Thoracic aorta (tissue), 2 donors: Measurements from ENCODE around the gene ANKRD37. TPM values are rescaled to one million over a fixed set of nuclear protein-coding genes. Genes with fewer than 3 reads are reported as not detected.

ENCODE experiments used
- ATAC-seq: fragments of 150-250 bp; one replicate; pipeline ENCODE4 v1.8.0; 2017; ENCODE audit warnings: low read depth; ENCODE audit not compliant: insufficient number of reproducible peaks, low FRiP score
- DNase-seq: peaks from one replicate; pipeline ENCODE4 v3.0.0-alpha.2; 2020; ENCODE audit warnings: low spot score
- H3K27ac ChIP-seq, 2 donors: fragments of 200-600 bp; sonication (generic); 1 replicate in 1 of 2; 2 replicates in 1 of 2; pipeline ENCODE4 v1.5.1; 2016; ENCODE audit warnings: mild to moderate bottlenecking in 2 of 2, moderate library complexity in 2 of 2
- H3K27me3 ChIP-seq: fragments of 200-600 bp; sonication (generic); replicated peaks from 2 replicates; pipeline ENCODE4 v1.6.0; 2016; ENCODE audit warnings: mild to moderate bottlenecking; ENCODE audit not compliant: insufficient read depth
- H3K36me3 ChIP-seq: fragments of 200-600 bp; sonication (generic); one replicate; pipeline ENCODE4 v1.5.1; 2016
- H3K4me1 ChIP-seq, 2 donors: fragments of 200-600 bp; sonication (generic); 1 replicate in 1 of 2; 2 replicates in 1 of 2; pipeline versions ENCODE4 v1.5.1 to v1.6.0; 2016; ENCODE audit warnings: low read depth in 2 of 2, mild to moderate bottlenecking in 1 of 2; ENCODE audit not compliant: control insufficient read depth in 1 of 2
- H3K4me3 ChIP-seq: fragments of 200-600 bp; sonication (generic); 2 replicates; pipeline ENCODE4 v1.5.1; 2016; ENCODE audit warnings: mild to moderate bottlenecking
- H3K9me3 ChIP-seq: fragments of 200-600 bp; sonication (generic); 2 replicates; pipeline ENCODE4 v1.5.1; 2016
- CTCF ChIP-seq: fragments of 200-600 bp; sonication (generic); IDR thresholded peaks from one replicate; pipeline ENCODE4 v1.5.1; 2019; ENCODE audit warnings: antibody characterized with exemption
- total RNA-seq, 2 donors: library from RNA; depleted of rRNA; stranded (reverse); fragments of >200 nt; gene quantifications; one replicate each; pipeline versions ENCODE4 v1.1.0 to v1.2.3, GENCODE V29; 2016

Gene ANKRD37
- total RNA-seq, 2 donors from 2014 or later: 15.7 to 24.2 TPM

DNA sequence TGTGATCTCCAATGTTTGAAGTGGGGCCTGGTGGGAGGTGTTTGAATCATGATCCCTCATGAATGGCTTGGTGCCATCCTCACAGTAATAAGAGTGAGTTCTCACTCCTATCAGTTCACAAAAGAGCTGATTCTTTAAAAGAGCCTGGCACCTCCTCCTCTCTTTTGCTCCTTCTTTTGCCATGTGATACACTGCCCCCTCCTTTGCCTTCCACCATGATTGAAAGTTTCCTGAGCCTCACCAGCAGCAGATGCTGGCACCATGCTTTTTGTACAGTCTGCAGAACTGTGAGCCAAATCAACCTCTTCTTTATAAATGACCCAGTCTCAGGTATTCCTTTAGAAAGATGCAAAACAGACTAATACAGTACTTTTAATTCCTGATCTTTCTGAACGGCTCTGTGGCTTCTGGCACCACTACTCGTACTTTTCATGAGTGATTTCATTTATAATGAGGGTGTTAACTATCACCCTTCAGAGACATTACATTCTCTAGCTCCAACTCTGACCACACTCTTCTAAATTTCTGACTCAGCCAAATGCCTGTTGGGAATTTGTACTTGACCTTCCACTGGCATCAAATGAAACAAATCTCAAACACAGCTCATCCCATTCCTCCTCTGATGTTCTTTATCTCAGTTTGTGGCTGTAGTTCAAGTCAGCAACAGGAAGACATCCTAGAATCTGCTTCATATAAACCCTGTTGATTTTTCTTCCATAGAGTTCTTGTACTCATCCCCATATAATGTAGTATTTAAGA is 24.9 kb downstream of the ANKRD37 start:
- H3K4me1 ChIP-seq: peaks cover 22 to 45% of the 10 kb centered on the region in 2 donors
- ATAC-seq: no peak
- no peak for TF ChIP-seq CTCF
- H3K36me3 ChIP-seq: peaks cover 10% of the 10 kb centered on the region
- no peaks in the 10 kb centered on the region for H3K27me3 ChIP-seq
- no peak overlapping the region for H3K4me3 ChIP-seq
- no peaks in the 10 kb centered on the region for H3K9me3 ChIP-seq
- no peak overlapping the region for H3K27ac ChIP-seq
- DNase-seq: no peak

DNA sequence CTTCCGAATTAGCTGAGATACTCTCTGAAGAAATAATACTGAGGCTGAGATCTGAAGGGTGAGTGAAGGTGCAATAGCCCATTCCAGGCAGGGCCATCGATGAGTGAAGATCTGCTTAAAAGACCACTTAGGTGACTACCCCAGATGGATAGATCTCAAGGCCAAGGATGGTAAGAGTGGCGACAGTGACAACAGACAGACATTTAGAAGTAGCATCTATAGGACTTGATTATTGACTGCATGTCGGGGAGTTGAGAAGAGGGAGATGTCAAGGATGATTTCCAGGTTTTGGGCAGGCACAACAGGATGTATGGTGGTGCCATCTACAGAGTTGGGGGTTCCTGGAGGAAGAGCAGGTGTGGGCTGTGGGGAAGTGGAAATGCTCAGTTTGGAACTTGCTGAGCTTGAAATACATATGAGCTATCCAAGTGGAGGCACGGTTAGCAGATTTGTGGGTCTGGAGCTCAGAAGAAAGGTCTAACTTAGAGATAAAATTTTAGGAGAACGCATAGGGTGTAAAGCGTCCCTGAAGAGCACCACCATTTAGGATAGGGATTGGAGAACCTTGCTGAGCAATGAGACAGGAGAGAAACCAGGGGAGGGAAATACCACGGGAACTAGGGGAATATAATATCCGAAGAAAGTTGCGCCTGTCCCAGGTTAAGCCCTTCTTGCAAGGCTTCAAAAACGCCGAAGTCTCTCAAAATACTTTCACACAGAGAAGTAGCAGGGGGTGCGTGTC is 28.4 kb downstream of the ANKRD37 start:
- peaks cover 22 to 46% of the 10 kb centered on the region in 2 donors for H3K4me1 ChIP-seq
- no peak for DNase-seq
- no peaks in the 10 kb centered on the region for H3K36me3 ChIP-seq
- peak overlapping the region; percentile 79 for H3K4me3 ChIP-seq
- H3K27ac ChIP-seq: peak overlapping the region; percentile 90 to 91
- peak; percentile 18 for ATAC-seq
- H3K9me3 ChIP-seq: no peaks in the 10 kb centered on the region
- no peaks in the 10 kb centered on the region for H3K27me3 ChIP-seq
- TF ChIP-seq CTCF: no peak

DNA sequence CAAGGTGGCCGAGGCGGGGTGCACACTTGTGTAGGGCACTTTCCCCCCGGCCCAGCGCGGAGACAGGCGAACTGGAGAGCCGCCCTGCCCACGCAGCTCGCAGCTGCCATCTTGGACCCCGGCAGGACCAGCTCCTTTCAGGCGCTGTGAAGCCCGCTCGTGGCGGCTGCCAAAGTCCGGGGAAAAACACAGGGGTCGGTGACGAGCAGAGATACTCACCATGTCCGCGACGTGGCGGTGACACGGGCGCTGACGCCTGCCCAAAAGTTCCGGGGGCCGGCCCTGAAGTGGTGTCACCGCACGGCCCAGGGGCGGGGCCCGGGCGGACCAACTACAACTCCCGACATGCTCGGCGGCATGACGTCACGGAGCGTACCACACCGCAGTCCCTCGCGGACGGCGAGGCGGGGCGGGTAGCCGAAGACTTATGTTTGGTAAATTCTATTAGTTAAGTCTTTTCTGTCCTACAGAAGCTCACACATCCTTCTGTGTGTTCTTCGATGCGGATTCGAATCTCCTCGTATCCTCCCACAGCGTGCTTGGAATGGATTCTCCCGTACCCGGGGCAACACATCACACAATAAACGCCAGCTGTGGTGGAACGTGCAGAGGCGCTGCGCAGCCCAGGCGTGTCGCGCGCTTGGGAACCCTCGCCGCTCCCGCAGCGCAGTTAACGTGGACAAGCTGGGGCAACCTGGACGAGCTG is 29.2 kb downstream of the ANKRD37 start, which contains the start of gene UFSP2:
UFSP2 (minus strand) TSS at position 318 of the 706 bp plus-strand sequence; CDS start at position 222, 96 bp downstream.
- Histone ChIP-seq H3K4me3 (peak within 1 kb of the TSS; percentile 79), H3K9me3 (no peaks in the 10 kb centered on the region), H3K36me3 (no peaks in the 10 kb centered on the region), H3K27ac (peak within 1 kb of the TSS; percentile 90 to 91), H3K27me3 (no peaks in the 10 kb centered on the region), H3K4me1 (peaks cover 22 to 43% of the 10 kb centered on the region in 2 donors)
- ATAC-seq (peak; percentile 96), DNase-seq (peak; percentile 59)
- TF ChIP-seq CTCF: no peak

DNA sequence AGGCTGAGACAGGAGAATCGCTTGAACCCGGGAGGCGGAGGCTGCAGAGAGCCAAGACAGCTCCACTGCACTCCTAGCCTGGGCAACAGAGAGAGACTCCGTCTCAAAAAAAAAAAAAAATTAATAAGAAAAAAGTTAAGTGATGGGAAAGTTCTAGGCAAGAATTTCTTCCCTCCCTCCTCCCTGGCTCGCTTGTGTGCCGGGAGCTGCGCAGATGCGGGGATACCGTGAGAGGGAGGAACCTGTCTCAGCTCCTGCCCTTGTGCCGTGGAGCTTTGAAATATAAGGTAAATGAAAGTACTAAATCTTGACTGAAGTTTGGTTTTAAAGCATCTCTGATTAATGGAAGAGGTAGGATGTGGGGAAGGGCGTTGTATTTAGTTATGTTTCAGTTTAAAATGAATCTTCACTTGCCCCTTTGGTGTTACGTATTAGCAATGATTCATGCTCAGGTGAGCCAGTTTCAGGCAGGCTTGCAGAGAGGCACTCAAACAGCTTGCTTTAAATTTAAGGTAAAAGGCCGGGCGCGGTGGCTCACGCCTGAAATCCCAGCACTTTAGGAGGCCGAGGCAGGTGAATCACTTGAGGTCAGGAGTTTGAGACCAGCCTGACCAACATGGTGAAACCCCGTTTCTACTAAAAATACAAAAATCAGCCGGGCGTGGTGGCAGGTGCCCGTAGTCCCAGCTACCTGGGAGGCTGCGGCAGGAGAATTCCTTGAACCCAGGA is 30.5 kb downstream of the ANKRD37 start:
- DNase-seq: no peak
- Histone ChIP-seq H3K9me3 (no peaks in the 10 kb centered on the region), H3K4me1 (peaks cover 14 to 30% of the 10 kb centered on the region in 2 donors), H3K4me3 (no peak overlapping the region), H3K36me3 (no peaks in the 10 kb centered on the region), H3K27me3 (no peaks in the 10 kb centered on the region), H3K27ac (no peak overlapping the region)
- no peak for ATAC-seq
- no peak for TF ChIP-seq CTCF
